Stimulated activated CD4-positive, alpha-beta T cell treated with anti-CD3 and anti-CD28 coated beads, Interleukin-4, amount 100 ng/mL, for 1 hour (primary cell): ENCODE results near the gene TMEM175.

ENCODE experiments used
- DNase-seq: peaks from one replicate; pipeline ENCODE4 v3.0.0-alpha.2; 2020

The TMEM175 gene

GRCh38 chr4:899556-899906 is 32.7 kb upstream of the TMEM175 start:
- no peak for DNase-seq

GRCh38 chr4:900073-900472 is 32.2 kb upstream of the TMEM175 start:
- DNase-seq, result no peak

- no peak for DNase-seq
These were observed 31.5 kb upstream of the TMEM175 start for GRCh38 chr4:900721-901120.

GRCh38 chr4:901192-901910 is 30.9 kb upstream of the TMEM175 start:
- DNase-seq, result no peak

GRCh38 chr4:903066-904046 is 28.9 kb upstream of the TMEM175 start:
- DNase-seq, result no peak

GRCh38 chr4:905485-906338 is 26.5 kb upstream of the TMEM175 start:
- no peak for DNase-seq

- DNase-seq, result no peak
These were observed 25.7 kb upstream of the TMEM175 start for GRCh38 chr4:906339-907102.

- DNase-seq, result no peak
These were observed 25.2 kb upstream of the TMEM175 start for GRCh38 chr4:907103-907400.

GRCh38 chr4:907691-908425 is 24.4 kb upstream of the TMEM175 start:
- no peak for DNase-seq

GRCh38 chr4:909131-909571 is 23.1 kb upstream of the TMEM175 start:
- DNase-seq, result no peak

- DNase-seq, result no peak
These were observed 22.4 kb upstream of the TMEM175 start for GRCh38 chr4:909821-910220.

GRCh38 chr4:910366-911091 is 21.7 kb upstream of the TMEM175 start:
- no peak for DNase-seq

GRCh38 chr4:911221-911751 is 21.0 kb upstream of the TMEM175 start:
- no peak for DNase-seq

GRCh38 chr4:911871-912490 is 20.3 kb upstream of the TMEM175 start:
- no peak for DNase-seq

- no peak for DNase-seq
These were observed 19.5 kb upstream of the TMEM175 start for GRCh38 chr4:912548-913279.

GRCh38 chr4:913280-913618 is 19.0 kb upstream of the TMEM175 start:
- DNase-seq, result no peak

GRCh38 chr4:914531-914930 is 17.7 kb upstream of the TMEM175 start:
- DNase-seq, result no peak

- DNase-seq, result no peak
These were observed 17.2 kb upstream of the TMEM175 start for GRCh38 chr4:915041-915474.

- DNase-seq, result no peak
These were observed 16.7 kb upstream of the TMEM175 start for GRCh38 chr4:915595-915994.

GRCh38 chr4:917466-917865 is 14.8 kb upstream of the TMEM175 start:
- no peak for DNase-seq
